K562 (cell line): ENCODE measurements around the gene MACF1. TPM values are rescaled to one million over a fixed set of nuclear protein-coding genes. Genes with fewer than 3 reads are reported as not detected.

Source experiments
- ATAC-seq: fragments of 200-7000 bp; cut with Tn5 transposase; 3 replicates; pipeline ENCODE4 v1.9.1; 2020; ENCODE audit warnings: moderate library complexity
- BruUV-seq: library from RNA; stranded (reverse); fragments of 400-500 nt; replicated peaks from 2 replicates; lab custom pipeline; 2021; lab: Mats Ljungman, UMichigan
- CTCF ChIA-PET: fragments of 300-600 bp; formaldehyde crosslinking; extraction: SDS; loops from one replicate; lab custom pipeline; 2021; ENCODE audit warnings: low intra/inter-chr PET ratio; lab: Yijun Ruan, JAX
- POLR2A ChIA-PET: fragments of 300-600, 350-650 bp; sonication (Branson Sonifier 250); formaldehyde crosslinking; extraction: SDS; loops from one replicate; lab custom pipeline; 2021; ENCODE audit warnings: antibody characterized with exemption, inconsistent platforms; lab: Yijun Ruan, JAX
- DNase-seq, 4 experiments: peaks; one replicate each; pipeline versions ENCODE4 v3.0.0 to v3.0.0-alpha.2; 2011 to 2018; ENCODE audit warnings: low spot score in 3 of 4, mixed read lengths in 3 of 4; ENCODE audit errors: extremely low read depth in 1 of 4
- FAIRE-seq: peaks from 2 replicates; lab custom pipeline; 2011; peaks lifted over from hg19 to GRCh38; lab: Jason Lieb, UNC
- H2AFZ ChIP-seq: 2 replicates; pipeline ENCODE4 v1.6.0; 2011; ENCODE audit warnings: low read depth, low read length, control low read depth, inconsistent platforms
- H3K27ac ChIP-seq: fragments of 200-600 bp; 3 replicates; pipeline ENCODE4 v1.8.0; 2011; ENCODE audit warnings: low read depth, mild to moderate bottlenecking, control low read depth, inconsistent platforms, low read length, moderate library complexity, mixed read lengths; ENCODE audit errors: extremely low read depth
- H3K27me3 ChIP-seq, 2 experiments: fragments of 300-600 bp in 1 of 2; 2 replicates in 1 of 2; 3 replicates in 1 of 2; pipeline versions ENCODE4 v1.6.0 to v1.8.0; 2011; ENCODE audit warnings: inconsistent platforms in 2 of 2, low read length in 2 of 2, mild to moderate bottlenecking in 1 of 2, mixed read lengths in 1 of 2, moderate library complexity in 1 of 2; ENCODE audit not compliant: control insufficient read depth in 2 of 2, insufficient read depth in 2 of 2
- H3K36me3 ChIP-seq: fragments of 300-600 bp; 3 replicates; pipeline ENCODE4 v1.8.0; 2011; ENCODE audit warnings: mild to moderate bottlenecking, low read length, inconsistent platforms; ENCODE audit not compliant: control insufficient read depth, insufficient read depth
- H3K4me1 ChIP-seq, 2 experiments: fragments of 200-600 bp in 1 of 2; replicated peaks in 1 of 2; 2 replicates in 1 of 2; 3 replicates in 1 of 2; pipeline versions ENCODE4 v1.5.1 to v1.8.0; 2011; ENCODE audit warnings: inconsistent platforms in 2 of 2, low read length in 2 of 2, mild to moderate bottlenecking in 1 of 2, mixed read lengths in 1 of 2, moderate library complexity in 1 of 2; ENCODE audit not compliant: control insufficient read depth in 2 of 2, insufficient read depth in 2 of 2
- H3K4me2 ChIP-seq: 2 replicates; pipeline ENCODE4 v1.6.1; 2011; ENCODE audit warnings: low read length, control low read depth, inconsistent platforms, mixed read lengths; ENCODE audit not compliant: insufficient read depth
- H3K4me3 ChIP-seq: fragments of 200-600 bp; sonication (generic), shearing (Covaris generic); 2 replicates; pipeline ENCODE4 v1.5.1; 2016; ENCODE audit warnings: control low read depth, inconsistent platforms
- H3K79me2 ChIP-seq: fragments of 200-600 bp; 3 replicates; pipeline ENCODE4 v1.8.0; 2011; ENCODE audit warnings: low read length, inconsistent platforms; ENCODE audit not compliant: control insufficient read depth, insufficient read depth
- H3K9ac ChIP-seq, 2 experiments: 2 replicates each; pipeline versions ENCODE4 v1.6.0 to v1.6.1; 2011; ENCODE audit warnings: low read depth in 2 of 2, low read length in 2 of 2, control low read depth in 1 of 2, inconsistent platforms in 1 of 2, mild to moderate bottlenecking in 1 of 2, mixed read lengths in 1 of 2; ENCODE audit not compliant: insufficient read depth in 1 of 2
- H3K9me1 ChIP-seq: one replicate; pipeline ENCODE4 v1.6.0; 2011; ENCODE audit warnings: inconsistent platforms, mild to moderate bottlenecking, low read length, moderate library complexity; ENCODE audit not compliant: control insufficient read depth, insufficient read depth
- H3K9me3 ChIP-seq: replicated peaks from 2 replicates; pipeline ENCODE4 v1.5.1; 2011; ENCODE audit warnings: low read depth, low read length, inconsistent platforms; ENCODE audit not compliant: control insufficient read depth, insufficient read depth
- H4K20me1 ChIP-seq: replicated peaks from 2 replicates; pipeline ENCODE4 v1.6.1; 2011; ENCODE audit warnings: low read length, inconsistent platforms, mixed read lengths; ENCODE audit not compliant: control insufficient read depth, insufficient read depth
- CEBPB ChIP-seq: fragments of 450-650 bp; IDR thresholded peaks from 2 replicates; pipeline ENCODE4 v1.6.1; 2016; ENCODE audit warnings: missing genetic modification characterization, missing compliant biosample characterization
- CEBPG ChIP-seq, 3 experiments: fragments of 200-800 bp in 1 of 3; sonication (Bioruptor generic) in 1 of 3; sonication (generic) in 1 of 3; formaldehyde crosslinking in 1 of 3; IDR thresholded peaks in 2 of 3; conservative IDR thresholded peaks in 1 of 3; 2 replicates each; pipeline versions ENCODE4 v1.6.1 to v1.8.0; 2016 to 2022; ENCODE audit warnings: missing compliant biosample characterization in 2 of 3, missing genetic modification characterization in 2 of 3, mild to moderate bottlenecking in 1 of 3, missing genetic modification reagents in 1 of 3
- EHMT2 ChIP-seq: fragments of 450-650 bp; IDR thresholded peaks from 2 replicates; pipeline ENCODE4 v1.6.1; 2018; ENCODE audit warnings: antibody characterized with exemption
- GTF2B ChIP-seq: IDR thresholded peaks from 2 replicates; pipeline ENCODE4 v1.6.1; 2011; ENCODE audit not compliant: insufficient read length; ENCODE audit errors: extremely low read depth
- ZNF707 ChIP-seq: fragments of 250-450 bp; sonication (Bioruptor Pico); conservative IDR thresholded peaks from 2 replicates; pipeline ENCODE4 v1.8.0; 2022; ENCODE audit warnings: inconsistent platforms, mild to moderate bottlenecking, moderate library complexity
- ZNF75A ChIP-seq: fragments of 450-650 bp; formaldehyde crosslinking; IDR thresholded peaks from 2 replicates; pipeline ENCODE4 v1.4.0; 2020; ENCODE audit warnings: mild to moderate bottlenecking
- WGBS: fragments of 100-300 bp; shearing (Covaris generic); methylation state at CpG from one replicate; pipeline ENCODE4 v1.1.6; 2016; ENCODE audit warnings: low coverage, mixed read lengths; ENCODE audit not compliant: insufficient coverage; ENCODE audit errors: missing lambda C conversion rate; 5-methylcytosine and 5-hydroxymethylcytosine counted together
- in situ Hi-C: fragments of 300-500 bp; cut with MboI; formaldehyde crosslinking; loops from 4 replicates; pipeline ENCODE4 v1.15.0; 2018; ENCODE audit warnings: inconsistent platforms, mixed read lengths
- intact Hi-C: fragments of 100-400 bp; cut with micrococcal nuclease; formaldehyde crosslinking; loops from 2 replicates; pipeline ENCODE4 v1.14.2; 2022
- polyA plus RNA-seq, 8 experiments: library from polyadenylated mRNA; depleted of rRNA in 4 of 8; stranded (reverse) in 5 of 8; unstranded in 3 of 8; fragments of >200 nt; fragmentation: Nextera tagmentation in 2 of 8; fragmentation: Illumina TruSeq in 1 of 8; extraction: Ambion mirVana in 2 of 8; extraction: Trizol in 1 of 8; gene quantifications; 2 replicates each; pipeline versions ENCODE4 v1.2.1 to v1.2.3, GENCODE V29; 2011 to 2014; ENCODE audit warnings: inconsistent platforms in 1 of 8, missing spikeins in 1 of 8
- total RNA-seq, 7 experiments: library from RNA; depleted of rRNA in 6 of 7; stranded (reverse); fragments of >200 nt in 6 of 7; fragmentation: Illumina TruSeq in 2 of 7; extraction: Trizol in 2 of 7; gene quantifications; 2 replicates each; pipeline versions ENCODE4 v1.2.1 to v1.2.3, GENCODE V29; 2011 to 2021; ENCODE audit warnings: low replicate concordance in 1 of 7
- TF ChIP-seq, protein P1 (sequence below), 2 experiments: fragments of 450-650 bp in 1 of 2; IDR thresholded peaks; 2 replicates each; pipeline ENCODE4 v1.6.1; 2011 to 2017; ENCODE audit warnings: low read depth in 2 of 2, antibody characterized with exemption in 1 of 2, borderline replicate concordance in 1 of 2, low read length in 1 of 2, mild to moderate bottlenecking in 1 of 2, mixed read lengths in 1 of 2; ENCODE audit not compliant: control insufficient read depth in 1 of 2

Gene MACF1
- total and polyA plus RNA-seq, 9 of the 15 experiments (the other 6 are each of a cell fraction or from before 2014, with no cell fraction given), result 13.2 to 232 (median 112) TPM

DNA sequence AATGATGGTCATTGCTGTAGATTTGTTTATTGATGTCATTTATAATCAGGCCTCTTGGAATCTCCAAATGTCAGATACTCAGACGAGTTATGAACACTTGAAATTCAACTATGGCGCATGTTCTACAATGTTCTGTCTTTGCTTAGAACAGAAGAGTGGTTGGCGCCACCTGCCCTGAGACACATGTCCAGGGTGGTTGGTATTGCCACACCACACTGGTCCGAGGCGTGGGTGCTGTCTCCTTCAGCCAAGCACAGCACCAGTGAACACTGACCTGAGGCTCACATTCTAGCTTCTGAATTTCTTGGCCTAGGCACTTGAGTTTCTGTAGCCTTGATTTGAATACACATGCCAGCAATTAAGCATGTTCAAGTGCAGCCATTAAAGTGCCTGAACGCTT, 276.8 kb downstream of the MACF1 start (continued):
- TF ChIP-seq, protein P1, sequence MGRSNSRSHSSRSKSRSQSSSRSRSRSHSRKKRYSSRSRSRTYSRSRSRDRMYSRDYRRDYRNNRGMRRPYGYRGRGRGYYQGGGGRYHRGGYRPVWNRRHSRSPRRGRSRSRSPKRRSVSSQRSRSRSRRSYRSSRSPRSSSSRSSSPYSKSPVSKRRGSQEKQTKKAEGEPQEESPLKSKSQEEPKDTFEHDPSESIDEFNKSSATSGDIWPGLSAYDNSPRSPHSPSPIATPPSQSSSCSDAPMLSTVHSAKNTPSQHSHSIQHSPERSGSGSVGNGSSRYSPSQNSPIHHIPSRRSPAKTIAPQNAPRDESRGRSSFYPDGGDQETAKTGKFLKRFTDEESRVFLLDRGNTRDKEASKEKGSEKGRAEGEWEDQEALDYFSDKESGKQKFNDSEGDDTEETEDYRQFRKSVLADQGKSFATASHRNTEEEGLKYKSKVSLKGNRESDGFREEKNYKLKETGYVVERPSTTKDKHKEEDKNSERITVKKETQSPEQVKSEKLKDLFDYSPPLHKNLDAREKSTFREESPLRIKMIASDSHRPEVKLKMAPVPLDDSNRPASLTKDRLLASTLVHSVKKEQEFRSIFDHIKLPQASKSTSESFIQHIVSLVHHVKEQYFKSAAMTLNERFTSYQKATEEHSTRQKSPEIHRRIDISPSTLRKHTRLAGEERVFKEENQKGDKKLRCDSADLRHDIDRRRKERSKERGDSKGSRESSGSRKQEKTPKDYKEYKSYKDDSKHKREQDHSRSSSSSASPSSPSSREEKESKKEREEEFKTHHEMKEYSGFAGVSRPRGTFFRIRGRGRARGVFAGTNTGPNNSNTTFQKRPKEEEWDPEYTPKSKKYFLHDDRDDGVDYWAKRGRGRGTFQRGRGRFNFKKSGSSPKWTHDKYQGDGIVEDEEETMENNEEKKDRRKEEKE (IDR thresholded peaks at IDR 0.05; ENCODE audit: borderline replicate concordance in 1 of 2, control insufficient read depth in 1 of 2, low read depth in 2 of 2, low read length in 1 of 2), result no peak
- TF ChIP-seq EHMT2, result no peak
- no peak for TF ChIP-seq ZNF707
- TF ChIP-seq GTF2B, result no peak

GRCh38 chr1:39483276-39483675, 278.8 kb downstream of the MACF1 start:
- Histone ChIP-seq H3K4me2 (no peak overlapping the region), H3K4me3 (no peak overlapping the region), H3K9me3 (no peaks in the 10 kb centered on the region), H3K36me3 (peaks cover 74% of the 10 kb centered on the region), H3K4me1 (no peaks in the 10 kb centered on the region), H3K9ac (no peak overlapping the region), H4K20me1 (no peaks in the 10 kb centered on the region), H3K27me3 (no peaks in the 10 kb centered on the region), H3K27ac (no peak overlapping the region), H3K9me1 (no peaks in the 10 kb centered on the region), H2AFZ (no peak overlapping the region), H3K79me2 (no peaks in the 10 kb centered on the region)
- intact Hi-C loops, result no loop called here
- DNase-seq (no peak), ATAC-seq (no peak), FAIRE-seq (no peak)
- ChIA-PET POLR2A (no interaction called here), CTCF (no interaction called here)
- BruUV-seq, result no TSS peak
- in situ Hi-C loops, result no loop called here
- WGBS, result 21% methylated on average over 1 of the region's 1 CpG
- no peak for TF ChIP-seq CEBPG (CRISPR knock-in tag; IDR thresholded peaks at IDR 0.05)
- TF ChIP-seq CEBPG (tag; conservative IDR thresholded peaks at IDR 0.05 in 1 of 2, IDR thresholded peaks at IDR 0.05 in 1 of 2), result 0 out of 4 replicates have a peak, but pooled peaks of 1 of the 2 experiments have one; percentile 22
- no peak for TF ChIP-seq ZNF75A
- peak; percentile 71; the same call in 1 of the 2 replicates for TF ChIP-seq CEBPB (tag)
